HG02884 (cell line): ENCODE measurements around the gene STK11.

Experiments
- ATAC-seq: cut with Tn5 transposase; IDR thresholded peaks from one replicate; pipeline ENCODE4 v1.9.1; 2021; ENCODE audit warnings: mild to moderate bottlenecking, moderate library complexity; ENCODE audit not compliant: unreplicated experiment

Gene STK11

GRCh38 chr19:1249990-1250436, 44.4 kb downstream of the STK11 start:
- no peak for ATAC-seq

GRCh38 chr19:1250437-1251260, 45.1 kb downstream of the STK11 start:
- no peak for ATAC-seq

GRCh38 chr19:1251330-1252220, 46.0 kb downstream of the STK11 start:
- no peak for ATAC-seq

- no peak for ATAC-seq
Measured at GRCh38 chr19:1252221-1252820, 46.7 kb downstream of the STK11 start.

- ATAC-seq: no peak
Measured at GRCh38 chr19:1252821-1253513, 47.4 kb downstream of the STK11 start.

- no peak for ATAC-seq
Measured at GRCh38 chr19:1253514-1254080, 48.0 kb downstream of the STK11 start.

- ATAC-seq: no peak
Measured at GRCh38 chr19:1254081-1254527, 48.5 kb downstream of the STK11 start.

GRCh38 chr19:1254530-1255185, 49.1 kb downstream of the STK11 start:
- no peak for ATAC-seq

GRCh38 chr19:1255186-1256161, 49.9 kb downstream of the STK11 start:
- no peak for ATAC-seq

- ATAC-seq: no peak
Measured at GRCh38 chr19:1256646-1257474, 51.3 kb downstream of the STK11 start.

- ATAC-seq: no peak
Measured at GRCh38 chr19:1257475-1258162, 52.0 kb downstream of the STK11 start.

- no peak for ATAC-seq
Measured at GRCh38 chr19:1258163-1258492, 52.5 kb downstream of the STK11 start.

- ATAC-seq: no peak
Measured at GRCh38 chr19:1258707-1259205, 53.2 kb downstream of the STK11 start.

GRCh38 chr19:1259206-1259875, 53.8 kb downstream of the STK11 start:
- ATAC-seq: no peak

GRCh38 chr19:1259876-1260748, 54.5 kb downstream of the STK11 start:
- no peak for ATAC-seq
